Aorta (tissue), 5 donors: ENCODE data around the gene PLXNA1. TPM values are rescaled to one million over a fixed set of nuclear protein-coding genes. Genes with fewer than 3 reads are reported as not detected.
A peak's percentile ranks its signal among the peaks of the same experiment; 100 is the strongest.

Experiments used
- ATAC-seq: fragments of 200-7000 bp; cut with Tn5 transposase; one replicate; pipeline ENCODE4 v1.9.1; 2022; ENCODE audit warnings: moderate library complexity; ENCODE audit not compliant: low FRiP score
- DNase-seq, 2 donors: peaks; one replicate each; pipeline ENCODE4 v3.0.0-alpha.2; 2020
- H3K27ac ChIP-seq, 2 donors: one replicate each; pipeline ENCODE4 v1.5.1; 2013; ENCODE audit warnings: low read length in 2 of 2, mild to moderate bottlenecking in 2 of 2, moderate library complexity in 2 of 2, control low read depth in 1 of 2, inconsistent platforms in 1 of 2, low read depth in 1 of 2
- H3K27me3 ChIP-seq, 2 donors: one replicate each; pipeline ENCODE4 v1.6.1; 2013; ENCODE audit warnings: control low read depth in 1 of 2, low read length in 1 of 2, mild to moderate bottlenecking in 1 of 2, moderate library complexity in 1 of 2; ENCODE audit not compliant: insufficient read depth in 2 of 2, control insufficient read depth in 1 of 2
- H3K36me3 ChIP-seq, 2 donors: one replicate each; pipeline ENCODE4 v1.6.1; 2013; ENCODE audit warnings: control low read depth in 1 of 2, low read length in 1 of 2, mild to moderate bottlenecking in 1 of 2; ENCODE audit not compliant: insufficient read depth in 2 of 2, control insufficient read depth in 1 of 2
- H3K4me1 ChIP-seq, 2 donors: one replicate each; pipeline ENCODE4 v1.6.1; 2013; ENCODE audit warnings: low read length in 2 of 2, control low read depth in 1 of 2, mild to moderate bottlenecking in 1 of 2, moderate library complexity in 1 of 2; ENCODE audit not compliant: insufficient read depth in 2 of 2, control insufficient read depth in 1 of 2
- H3K4me3 ChIP-seq, 2 donors: one replicate each; pipeline ENCODE4 v1.5.1; 2013; ENCODE audit warnings: low read length in 2 of 2, control low read depth in 1 of 2, mild to moderate bottlenecking in 1 of 2
- H3K9me3 ChIP-seq: one replicate; pipeline ENCODE4 v1.6.1; 2013; ENCODE audit warnings: mild to moderate bottlenecking, low read length; ENCODE audit not compliant: control insufficient read depth
- WGBS, 2 donors: extraction: QIAGEN DNeasy Blood & Tissue Kit; methylation state at CpG; one replicate each; pipeline ENCODE4 v1.1.7; 2013; 5-methylcytosine and 5-hydroxymethylcytosine counted together
- intact Hi-C, 2 donors: fragments of 100-400 bp; cut with DNase I; formaldehyde crosslinking; loops; one replicate each; pipeline versions ENCODE4 v1.14.2 to v1.15.0; 2022
- polyA plus RNA-seq, 2 donors: library from polyadenylated mRNA; stranded (reverse); fragments of 200-250 nt; gene quantifications; one replicate each; pipeline ENCODE4 v1.2.3, GENCODE V29; 2013
- total RNA-seq, 2 donors: library from RNA; stranded (reverse); fragmentation: NEBNext Ultra II Directional; extraction: Animal tissue kit (Norgen Biotek cat#: 25700); gene quantifications; one replicate each; pipeline ENCODE4 v1.2.1, GENCODE V29; 2021
- donor health status: healthy with polysubstance abuse.
- donor health status: Bipolar disorder and iron deficiency.
- donor health status: DM: no; HTN: no; CAD: no.
- donor health status: DM: no; HTN: no; CAD: no.
- donor health status: DM: yes; HTN: yes; CAD: no.

PLXNA1 gene
- total and polyA plus RNA-seq, 4 donors: 6.0 to 51.3 (median 21.3) TPM

DNA sequence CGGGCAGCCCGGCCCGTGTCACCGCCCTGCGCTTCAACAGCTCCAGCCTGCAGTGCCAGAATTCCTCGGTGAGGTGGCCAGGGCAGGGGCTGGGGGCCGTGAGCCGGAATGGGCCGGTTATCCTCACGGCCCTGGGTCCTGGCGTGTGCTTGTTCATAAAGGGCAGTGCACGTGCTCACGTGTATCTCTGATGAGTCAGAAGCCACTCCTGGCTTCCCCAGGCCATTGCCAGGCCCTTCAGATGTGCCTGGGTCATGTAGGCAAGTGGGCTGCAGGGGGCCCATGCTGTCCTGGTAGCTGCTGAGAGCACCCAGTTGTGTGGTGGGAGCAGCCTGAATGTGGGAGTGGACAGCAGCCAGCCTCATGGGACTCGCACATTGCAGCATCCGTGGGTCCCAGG, 29.2 kb downstream of the PLXNA1 start:
- Histone ChIP-seq H3K4me3 (no peak overlapping the region), H3K27ac (peak overlapping the region in 1 of 2 donors; percentile 57), H3K4me1 (no peaks in the 10 kb centered on the region), H3K36me3 (peaks cover 0 to 1% of the 10 kb centered on the region in 2 donors), H3K9me3 (no peaks in the 10 kb centered on the region), H3K27me3 (no peaks in the 10 kb centered on the region)
- DNase-seq (no peak), ATAC-seq (no peak)
- intact Hi-C loops: no loop called here
- 37 to 49% methylated on average over 15 of the region's 15 CpGs for WGBS, 2 donors

GRCh38 chr3:127013181-127013580, 30.3 kb downstream of the PLXNA1 start:
- WGBS, 2 donors: 35 to 42% methylated on average over 10 of the region's 10 CpGs
- Histone ChIP-seq H3K27ac (peak overlapping the region in 1 of 2 donors; percentile 7), H3K4me1 (no peaks in the 10 kb centered on the region), H3K4me3 (no peak overlapping the region), H3K9me3 (no peaks in the 10 kb centered on the region), H3K27me3 (no peaks in the 10 kb centered on the region), H3K36me3 (peaks cover 1 to 7% of the 10 kb centered on the region in 2 donors)
- DNase-seq (no peak), ATAC-seq (no peak)
- intact Hi-C loops: no loop called here

GRCh38 chr3:127013758-127014535, 31.0 kb downstream of the PLXNA1 start:
- no peak for ATAC-seq
- intact Hi-C loops: no loop called here
- Histone ChIP-seq H3K9me3 (no peaks in the 10 kb centered on the region), H3K36me3 (peaks cover 1 to 7% of the 10 kb centered on the region in 2 donors), H3K27me3 (no peaks in the 10 kb centered on the region), H3K4me3 (no peak overlapping the region), H3K27ac (no peak overlapping the region), H3K4me1 (no peaks in the 10 kb centered on the region)
- no peak for DNase-seq
- WGBS, 2 donors: 94 to 95% methylated on average over 49 to 50 of the region's 50 CpGs

GRCh38 chr3:127014536-127015281, 31.8 kb downstream of the PLXNA1 start:
- no peak overlapping the region for H3K4me3 ChIP-seq
- no peak for DNase-seq
- 85% methylated on average over 35 of the region's 35 CpGs for WGBS, 2 donors
- no peaks in the 10 kb centered on the region for H3K27me3 ChIP-seq
- intact Hi-C loops: no loop called here
- ATAC-seq: no peak
- H3K4me1 ChIP-seq: no peaks in the 10 kb centered on the region
- no peaks in the 10 kb centered on the region for H3K9me3 ChIP-seq
- peak overlapping the region in 1 of 2 donors; percentile 8 for H3K27ac ChIP-seq
- H3K36me3 ChIP-seq: peaks cover 1 to 7% of the 10 kb centered on the region in 2 donors

DNA sequence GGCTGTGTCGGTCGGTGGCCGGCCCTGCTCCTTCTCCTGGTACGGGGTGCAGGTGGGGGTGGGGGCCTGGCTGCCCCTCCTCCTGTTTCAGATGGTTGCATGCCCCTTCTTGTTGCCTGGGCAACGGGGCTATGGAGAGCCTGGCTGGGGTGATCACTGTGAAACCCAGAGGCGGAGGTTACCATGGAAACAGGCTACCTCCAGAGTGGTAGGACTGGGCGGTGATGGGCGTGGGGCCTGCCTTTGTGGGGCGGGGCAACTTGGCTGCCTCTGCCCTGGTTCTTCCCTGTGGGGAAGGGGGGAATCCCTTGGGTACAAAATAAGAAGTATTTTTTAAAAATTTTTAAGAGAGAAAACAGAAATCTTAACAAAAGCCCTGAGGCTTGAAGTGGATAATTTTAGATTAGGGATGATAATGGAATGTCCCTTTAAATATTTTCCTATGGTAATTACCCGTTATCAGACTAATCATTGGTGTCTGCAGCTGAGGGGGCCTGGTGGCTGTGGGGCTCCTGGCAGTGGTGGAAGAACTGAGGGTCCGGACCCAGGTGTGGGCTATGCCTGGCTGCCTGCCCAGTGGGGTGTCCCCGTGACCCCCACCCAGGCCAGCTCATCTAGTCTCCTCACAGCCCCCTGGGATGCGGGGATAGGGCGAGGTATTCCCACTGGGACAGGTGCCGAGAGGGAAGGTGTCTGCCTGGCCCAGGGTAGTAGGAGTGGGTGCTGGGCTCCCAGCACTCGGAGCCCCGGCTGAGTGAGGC, 32.5 kb downstream of the PLXNA1 start:
- Histone ChIP-seq H3K36me3 (peaks cover 1 to 7% of the 10 kb centered on the region in 2 donors), H3K9me3 (no peaks in the 10 kb centered on the region), H3K27me3 (no peaks in the 10 kb centered on the region), H3K4me3 (no peak overlapping the region), H3K4me1 (no peaks in the 10 kb centered on the region), H3K27ac (peak overlapping the region in 1 of 2 donors; percentile 49)
- ATAC-seq (no peak), DNase-seq (no peak)
- 30 to 33% methylated on average over 17 of the region's 17 CpGs for WGBS, 2 donors
- intact Hi-C loops: no loop called here

DNA sequence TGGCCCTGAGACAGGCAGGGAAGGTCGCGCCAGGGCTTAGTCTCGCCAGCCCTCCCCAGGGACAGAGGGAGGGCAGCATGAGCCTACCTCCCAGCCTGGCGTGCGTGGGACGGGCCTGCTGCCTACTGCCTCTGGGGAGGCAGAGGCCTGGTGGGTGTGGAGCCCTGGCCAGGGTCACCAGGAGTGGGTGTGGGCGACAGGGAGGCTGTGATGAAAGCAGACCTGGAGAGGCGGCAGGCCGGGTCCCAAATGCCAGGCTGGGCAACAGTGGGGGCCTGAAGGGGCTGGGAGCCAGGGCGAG, 33.1 kb downstream of the PLXNA1 start:
- WGBS, 2 donors: 9 to 13% methylated on average over 10 of the region's 10 CpGs

GRCh38 chr3:127016461-127016860, 33.5 kb downstream of the PLXNA1 start:
- no peaks in the 10 kb centered on the region for H3K9me3 ChIP-seq
- no peak for DNase-seq
- no peaks in the 10 kb centered on the region for H3K27me3 ChIP-seq
- H3K4me3 ChIP-seq: no peak overlapping the region
- WGBS, 2 donors: 85 to 89% methylated on average over 15 of the region's 15 CpGs
- H3K4me1 ChIP-seq: no peaks in the 10 kb centered on the region
- H3K36me3 ChIP-seq: peaks cover 1 to 7% of the 10 kb centered on the region in 2 donors
- intact Hi-C loops: no loop called here
- no peak overlapping the region for H3K27ac ChIP-seq
- ATAC-seq: no peak

More for the DNA sequence above, 33.1 kb downstream of the PLXNA1 start:
- DNase-seq: peak; percentile 80 to 89
- Histone ChIP-seq H3K36me3 (peaks cover 1 to 7% of the 10 kb centered on the region in 2 donors), H3K4me1 (no peaks in the 10 kb centered on the region), H3K4me3 (no peak overlapping the region), H3K27me3 (no peaks in the 10 kb centered on the region), H3K27ac (no peak overlapping the region), H3K9me3 (no peaks in the 10 kb centered on the region)
- ATAC-seq: peak; percentile 55
- intact Hi-C loops: no loop called here

DNA sequence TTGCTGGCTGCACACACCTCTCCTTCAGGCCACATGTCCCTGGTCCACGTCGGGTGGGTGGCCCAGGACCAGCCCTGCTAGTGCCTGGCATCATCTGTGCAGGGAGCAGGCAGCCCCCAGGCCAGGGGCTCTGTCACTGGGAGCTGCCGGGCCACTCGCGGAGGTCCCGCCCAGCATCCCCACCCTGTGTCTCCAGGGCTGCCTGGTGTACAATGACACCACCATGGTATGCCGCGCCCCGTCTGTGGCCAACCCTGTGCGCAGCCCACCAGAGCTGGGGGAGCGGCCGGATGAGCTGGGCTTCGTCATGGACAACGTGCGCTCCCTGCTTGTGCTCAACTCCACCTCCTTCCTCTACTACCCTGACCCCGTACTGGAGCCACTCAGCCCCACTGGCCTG, 34.3 kb downstream of the PLXNA1 start:
- ATAC-seq (no peak), DNase-seq (no peak)
- no peaks in the 10 kb centered on the region for H3K9me3 ChIP-seq
- H3K4me3 ChIP-seq: no peak overlapping the region
- H3K4me1 ChIP-seq: no peaks in the 10 kb centered on the region
- no peak overlapping the region for H3K27ac ChIP-seq
- peaks cover 1 to 9% of the 10 kb centered on the region in 2 donors for H3K36me3 ChIP-seq
- intact Hi-C loops: no loop called here
- no peaks in the 10 kb centered on the region for H3K27me3 ChIP-seq
- WGBS, 2 donors: 92 to 93% methylated on average over 16 of the region's 16 CpGs
